Measurements from ENCODE around the gene CNPY2.
"Not testable (repeated sequence)": the region's sequence is repeated elsewhere in the genome, so short reads cannot be mapped to it uniquely, and the experiment has no call there.

CNPY2 gene

DNA sequence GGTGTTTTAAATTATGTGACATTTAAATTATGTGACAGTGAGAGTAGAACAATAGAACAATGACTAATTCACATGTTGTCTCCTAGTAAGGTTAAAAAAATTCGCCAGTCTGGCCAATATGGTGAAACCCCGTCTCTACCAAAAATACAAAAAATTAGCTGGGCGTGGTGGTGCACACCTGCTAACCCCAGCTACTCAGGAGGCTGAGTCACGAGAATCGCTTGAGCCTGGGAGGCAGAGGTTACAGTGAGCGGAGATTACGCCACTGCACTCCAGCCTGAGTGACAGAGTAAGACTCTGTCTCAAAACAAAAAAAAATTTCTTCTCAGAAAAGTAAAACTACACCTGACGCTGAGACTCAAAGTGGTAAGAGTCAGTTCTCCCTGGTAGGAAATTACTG lies 18.4 kb downstream of the CNPY2 start:
- no peak for DNase-seq

GRCh38 chr12:56296295-56296694 lies 19.5 kb downstream of the CNPY2 start:
- no peak for DNase-seq

DNA sequence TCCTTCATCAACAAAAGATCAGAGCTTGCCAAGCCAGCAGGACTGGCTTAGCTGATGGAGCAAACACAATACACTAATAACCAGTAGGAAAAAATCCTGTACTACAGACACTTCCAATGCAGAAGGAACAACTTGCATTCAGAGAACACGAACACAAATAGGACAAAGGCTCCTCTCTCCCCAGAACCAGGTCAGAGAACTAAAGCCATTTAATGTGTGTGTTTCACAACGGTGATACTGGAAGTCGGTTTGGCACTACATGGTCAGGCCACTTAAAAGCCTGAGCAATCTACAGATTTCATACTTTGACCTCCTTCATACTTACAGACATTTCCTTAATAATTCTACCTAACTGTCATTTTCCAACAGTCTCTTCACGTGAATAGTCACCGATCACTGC lies 22.0 kb downstream of the CNPY2 start:
- no peak for DNase-seq

- no peak for DNase-seq
Measured at GRCh38 chr12:56288705-56289387, 26.9 kb downstream of the CNPY2 start.

DNA sequence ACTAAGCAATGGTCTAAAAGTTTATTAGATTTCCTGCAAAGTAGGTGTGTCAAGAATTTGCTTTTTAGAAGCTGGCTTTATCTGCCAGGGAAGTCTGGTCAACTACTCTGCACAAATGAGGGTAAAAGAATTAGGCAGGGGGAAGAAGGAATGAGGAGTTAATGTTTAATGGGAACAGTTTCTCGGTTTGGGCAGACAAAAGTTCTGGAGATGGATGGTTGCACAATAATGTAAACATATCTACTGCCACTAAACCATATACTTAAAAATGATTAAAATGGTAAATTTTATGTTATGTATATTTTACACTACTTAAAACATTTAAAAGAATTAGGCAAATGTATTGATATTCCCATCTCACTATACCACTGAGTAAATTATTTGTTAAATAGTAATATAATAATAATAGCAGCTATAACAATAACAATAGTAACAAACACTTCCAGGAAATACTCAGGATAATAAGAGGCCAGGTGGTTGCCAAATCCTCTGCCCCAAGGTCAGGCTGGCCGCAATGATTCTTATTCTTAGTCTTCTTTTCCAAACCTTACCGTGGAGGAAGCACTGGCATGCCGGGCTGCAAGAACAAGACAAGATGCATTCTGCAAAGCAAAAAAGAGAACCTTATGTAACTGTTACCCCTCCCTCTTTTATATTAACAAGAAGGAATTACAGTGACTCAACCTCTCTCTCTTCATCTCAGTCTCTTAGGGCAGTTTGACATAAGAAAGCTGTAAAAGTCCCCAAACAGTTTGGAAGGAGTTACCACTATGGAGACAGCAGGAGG lies 29.6 kb downstream of the CNPY2 start:
- DNase-seq: no peak

GRCh38 chr12:56284263-56284662 lies 31.5 kb downstream of the CNPY2 start:
- not testable (repeated sequence) for DNase-seq

DNA sequence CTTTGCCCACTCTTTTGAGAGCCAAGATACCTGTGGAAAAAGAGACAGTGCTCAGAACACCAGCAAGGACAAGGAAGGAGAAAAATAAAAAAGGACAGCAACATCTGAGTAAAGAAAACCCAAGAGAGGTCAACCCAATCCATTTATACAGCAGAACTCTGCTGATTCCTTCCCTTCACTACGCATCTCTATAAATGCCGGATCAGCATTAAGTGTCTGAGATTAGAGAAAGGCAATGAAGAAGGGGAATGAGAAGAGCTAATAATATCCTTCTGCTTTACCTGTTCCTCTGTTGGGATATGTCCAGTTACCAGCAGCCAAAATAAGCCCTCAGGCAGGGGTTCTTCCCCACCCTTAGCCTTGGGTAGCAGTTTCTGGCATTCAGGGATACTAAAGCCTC lies 33.2 kb downstream of the CNPY2 start:
- no peak for DNase-seq

DNA sequence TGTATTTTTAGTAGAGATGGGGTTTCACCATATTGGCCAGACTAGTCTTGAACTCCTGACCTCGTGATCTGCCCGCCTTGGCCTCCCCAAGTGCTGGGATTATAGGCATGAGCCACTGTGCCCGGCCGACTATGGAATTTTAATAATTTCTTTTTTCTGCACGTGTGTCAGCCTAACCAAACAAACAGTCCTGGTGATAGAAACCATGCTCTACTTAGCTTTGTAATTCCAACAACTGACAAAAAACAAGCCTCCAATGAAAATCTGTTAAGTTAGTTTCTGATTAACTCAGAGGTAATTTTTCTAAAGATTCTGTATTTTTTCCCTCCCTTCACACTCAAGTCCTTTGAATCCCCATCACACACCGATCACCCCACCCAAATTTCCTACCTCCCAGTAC lies 33.8 kb downstream of the CNPY2 start:
- no peak for DNase-seq

DNA sequence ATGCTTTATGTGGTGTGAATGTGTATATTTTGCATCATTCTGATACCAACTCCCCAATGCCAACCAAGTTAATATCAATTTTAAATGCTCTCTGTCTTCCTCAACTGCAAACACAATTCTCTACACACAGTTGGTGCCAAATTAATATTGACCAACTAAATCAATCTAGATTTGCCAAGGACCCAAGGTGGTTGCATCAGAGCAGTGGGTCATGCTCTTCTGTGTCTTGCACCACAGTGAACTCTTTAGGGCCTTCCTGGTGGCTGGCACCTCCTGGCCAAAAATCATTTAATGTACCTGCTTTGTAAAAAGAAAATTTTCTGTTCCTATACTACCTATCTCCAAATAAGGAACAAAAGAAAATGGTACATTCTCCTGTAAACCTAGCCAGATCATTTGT lies 34.9 kb downstream of the CNPY2 start:
- DNase-seq: no peak

DNA sequence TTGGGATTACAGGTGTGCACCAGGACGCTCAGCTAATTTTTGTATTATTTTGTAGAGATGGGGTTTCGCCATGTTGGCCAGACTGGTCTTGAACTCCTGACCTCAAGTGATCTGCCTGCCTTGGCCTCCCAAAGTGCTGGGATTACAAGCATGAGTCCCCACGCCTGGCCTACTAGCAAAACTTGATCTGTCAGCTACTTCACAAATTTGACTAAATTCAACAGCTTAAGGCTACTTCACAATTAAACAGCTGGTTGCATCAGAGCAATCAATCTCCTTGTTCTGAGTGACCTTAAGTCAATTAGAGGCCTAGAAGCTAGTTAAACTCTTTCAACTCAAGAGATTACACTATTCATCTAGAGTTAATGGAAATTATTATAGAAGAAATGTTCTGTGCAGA lies 36.9 kb downstream of the CNPY2 start:
- DNase-seq: no peak

DNA sequence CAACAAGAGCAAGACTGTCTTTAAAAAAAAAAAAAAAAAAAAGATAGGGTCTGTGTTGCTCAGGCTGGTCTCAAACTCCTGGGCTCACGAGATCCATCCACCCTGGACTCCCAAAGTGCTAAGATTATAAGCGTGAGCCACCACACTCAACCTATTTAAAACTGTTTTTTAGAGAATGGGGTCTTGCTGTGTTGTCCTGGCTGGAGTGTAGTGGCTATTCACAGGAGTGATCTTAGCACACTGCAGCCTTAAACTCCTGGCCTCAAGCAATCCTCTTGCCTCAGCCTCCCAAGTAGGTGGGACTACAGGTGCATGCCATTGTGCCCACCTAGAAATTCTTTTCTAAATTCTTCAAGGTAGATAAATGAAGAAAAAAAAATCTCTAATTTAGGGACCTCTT lies 41.5 kb downstream of the CNPY2 start:
- DNase-seq: no peak

GRCh38 chr12:56272468-56272867 lies 43.3 kb downstream of the CNPY2 start:
- DNase-seq: not testable (repeated sequence)

GRCh38 chr12:56271031-56271430 lies 44.8 kb downstream of the CNPY2 start:
- DNase-seq: peak; percentile 29

- no peak for DNase-seq
Measured at GRCh38 chr12:56267443-56268071, 48.2 kb downstream of the CNPY2 start.

GRCh38 chr12:56266693-56267442 lies 48.9 kb downstream of the CNPY2 start, which contains the start of gene COQ10A:
Gene COQ10A, plus strand, starts transcription at chr12:56266942. Its CDS starts 177 bp downstream, at chr12:56267119.
- DNase-seq: peak; percentile 77

- DNase-seq: not testable (repeated sequence)
Measured at GRCh38 chr12:56266068-56266692, 49.6 kb downstream of the CNPY2 start.

DNA sequence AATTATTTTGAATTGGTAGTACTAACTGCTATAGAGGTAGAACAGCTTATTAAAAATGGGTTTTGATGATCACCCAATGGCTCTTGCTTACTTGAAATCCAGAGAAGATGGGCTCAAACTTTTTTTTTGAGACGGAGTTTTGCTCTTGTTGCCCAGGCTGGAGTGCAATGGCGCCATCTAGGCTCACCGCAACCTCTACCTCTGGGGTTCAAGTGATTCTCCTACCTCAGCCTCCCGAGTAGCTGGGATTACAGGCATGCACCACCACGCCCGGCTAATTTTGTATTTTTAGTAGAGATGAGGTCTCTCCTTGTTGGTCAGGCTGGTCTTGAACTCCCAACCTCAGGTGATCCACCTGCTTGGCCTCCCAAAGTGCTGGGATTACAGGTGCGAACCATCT lies 52.8 kb downstream of the CNPY2 start:
- DNase-seq: not testable (repeated sequence)

DNA sequence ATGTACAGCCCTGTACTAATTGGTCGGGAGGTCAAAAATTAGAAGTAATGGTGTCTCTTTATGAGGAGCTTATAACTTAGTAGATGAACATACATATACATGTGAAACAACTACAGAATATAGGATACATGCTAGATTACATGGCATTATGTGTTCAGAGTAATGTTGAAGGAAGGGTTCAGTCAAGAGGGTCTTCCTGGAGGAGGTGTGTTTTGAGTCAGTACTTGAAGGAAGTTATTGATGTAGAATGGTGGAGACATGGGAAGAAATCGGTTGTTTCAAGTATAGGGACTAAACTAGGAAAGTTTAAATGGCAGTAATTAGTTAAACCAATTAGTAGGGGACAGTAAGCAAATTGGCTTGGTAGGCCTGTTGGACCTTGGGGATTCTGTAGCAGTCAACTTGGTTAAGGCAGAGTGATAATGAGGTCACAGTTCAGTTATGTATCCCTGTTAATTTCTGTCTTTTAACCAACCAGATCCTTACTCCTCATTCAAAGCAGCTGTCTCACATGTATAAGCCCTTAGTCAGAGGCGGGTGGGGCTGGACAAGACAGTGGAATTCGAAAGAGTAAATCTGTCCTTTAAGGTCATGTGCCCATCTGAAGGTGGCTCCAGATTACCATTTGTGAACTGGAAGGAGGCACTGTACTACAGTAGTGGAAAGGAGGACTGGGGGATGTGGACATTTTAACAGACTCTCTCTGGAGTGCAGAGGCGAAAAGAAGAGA lies 54.1 kb downstream of the CNPY2 start:
- peak; percentile 91 for DNase-seq

DNA sequence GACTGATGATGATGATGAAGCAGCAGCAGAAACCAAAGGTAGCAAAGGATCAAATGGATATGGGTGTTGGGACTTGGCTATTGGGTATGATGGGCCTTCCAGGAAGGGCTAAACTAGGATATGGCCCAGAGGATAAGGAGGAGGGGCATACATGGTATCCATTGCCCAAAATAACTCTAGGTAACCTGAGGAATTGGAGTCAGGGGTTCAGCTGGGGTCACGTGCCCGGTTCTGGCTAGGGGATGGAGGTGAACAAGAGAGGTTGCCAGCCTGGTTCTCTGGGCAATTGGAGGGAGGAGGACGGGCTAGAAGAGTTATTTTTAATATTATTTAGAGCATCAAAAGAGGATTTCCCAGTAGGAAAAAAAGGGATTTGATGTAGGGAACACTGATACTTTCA lies 54.9 kb downstream of the CNPY2 start:
- no peak for DNase-seq

DNA sequence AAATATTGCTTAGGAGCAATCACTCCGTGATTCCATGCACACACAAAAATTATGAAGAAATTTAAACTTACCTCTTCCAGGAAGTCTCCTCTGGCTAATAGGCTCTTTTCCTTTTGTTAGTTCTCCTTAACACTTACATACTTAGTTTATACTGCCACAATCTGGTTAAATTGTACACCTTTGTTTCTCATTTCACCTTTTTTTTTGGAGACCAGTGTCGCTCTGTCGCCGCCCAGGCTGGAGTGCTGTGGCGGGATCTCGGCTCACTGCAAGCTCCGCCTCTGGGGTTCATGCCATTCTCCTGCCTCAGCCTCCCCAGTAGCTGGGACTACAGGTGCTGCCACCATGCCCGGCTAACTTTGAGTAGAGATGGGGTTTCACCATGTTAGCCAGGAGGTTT lies 55.4 kb downstream of the CNPY2 start:
- DNase-seq: no peak

All from NCI-H226 (cell line).